Tongue (tissue), 2 donors: ENCODE measurements around the gene VWA5B2. TPM values are rescaled to one million over a fixed set of nuclear protein-coding genes. Genes with fewer than 3 reads are reported as not detected.

ENCODE experiments used
- DNase-seq: peaks from one replicate; pipeline ENCODE4 v3.0.0-alpha.2; 2015
- total RNA-seq: library from RNA; depleted of rRNA; stranded (reverse); fragments of >200 nt; gene quantifications from one replicate; pipeline ENCODE4 v1.2.3, GENCODE V29; 2014

Gene VWA5B2
- total RNA-seq, 1 donor from 2014 or later = not detected

- DNase-seq = no peak
Measured at GRCh38 chr3:184227481-184227935, 1.9 kb upstream of the VWA5B2 start.

- no peak for DNase-seq
Measured at GRCh38 chr3:184228376-184229137, 828 bp upstream of the VWA5B2 start.

GRCh38 chr3:184230081-184230602 is 757 bp downstream of the VWA5B2 start:
- no peak for DNase-seq

GRCh38 chr3:184230603-184231528 is 1.5 kb downstream of the VWA5B2 start:
- DNase-seq = no peak

DNA sequence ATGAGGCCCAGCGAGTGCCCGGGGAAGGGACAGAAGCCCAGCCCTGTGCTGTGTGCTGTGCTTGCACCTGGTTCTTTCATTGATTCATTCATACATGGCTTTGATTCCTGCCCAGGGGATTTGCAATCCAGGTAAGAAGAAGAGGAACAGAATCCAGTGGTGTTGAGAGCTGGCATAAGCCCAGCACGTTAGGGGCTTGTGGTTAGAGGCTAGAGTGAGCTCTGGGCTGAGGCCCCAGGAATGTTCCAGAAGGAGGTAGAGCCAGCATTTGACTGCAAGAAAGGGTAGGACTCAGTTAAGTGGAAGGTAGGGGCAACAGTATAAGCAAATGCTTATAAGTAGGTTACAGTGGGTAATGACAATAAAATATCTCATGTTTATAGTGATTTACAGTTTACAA is 2.3 kb downstream of the VWA5B2 start:
- DNase-seq = no peak

DNA sequence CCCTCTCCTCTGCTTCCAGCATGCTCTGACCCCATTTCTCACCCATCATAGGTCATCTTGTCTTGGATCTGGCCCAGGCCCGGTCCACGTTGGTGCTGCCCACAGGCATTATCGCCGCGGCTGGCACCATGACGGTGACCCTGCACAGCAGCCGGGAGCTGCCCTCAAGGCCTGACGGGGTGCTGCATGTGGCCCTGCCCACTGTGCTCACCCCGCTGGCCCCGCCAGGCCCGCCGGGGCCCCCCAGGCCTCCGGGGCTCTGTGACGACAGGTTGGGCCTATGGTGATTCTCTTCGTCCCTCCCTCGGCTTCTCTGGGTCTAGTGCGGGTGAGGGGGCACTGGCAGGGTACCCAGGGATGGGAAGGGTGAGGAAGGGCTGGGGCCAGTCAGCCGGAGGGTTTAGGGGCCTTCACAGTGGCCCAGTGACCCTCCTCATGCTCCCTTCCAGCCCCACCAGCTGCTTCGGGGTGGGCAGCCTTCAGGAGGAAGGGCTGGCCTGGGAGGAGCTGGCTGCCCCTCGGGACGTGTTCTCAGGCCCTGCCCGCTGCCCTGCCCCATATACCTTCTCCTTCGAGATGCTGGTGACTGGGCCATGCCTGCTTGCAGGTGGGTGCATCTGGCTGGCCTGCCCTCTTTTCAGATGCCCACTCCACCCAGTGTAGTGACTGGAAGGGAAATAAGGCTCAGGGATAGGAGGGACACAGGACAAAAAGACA is 3.9 kb downstream of the VWA5B2 start:
- DNase-seq = no peak

DNA sequence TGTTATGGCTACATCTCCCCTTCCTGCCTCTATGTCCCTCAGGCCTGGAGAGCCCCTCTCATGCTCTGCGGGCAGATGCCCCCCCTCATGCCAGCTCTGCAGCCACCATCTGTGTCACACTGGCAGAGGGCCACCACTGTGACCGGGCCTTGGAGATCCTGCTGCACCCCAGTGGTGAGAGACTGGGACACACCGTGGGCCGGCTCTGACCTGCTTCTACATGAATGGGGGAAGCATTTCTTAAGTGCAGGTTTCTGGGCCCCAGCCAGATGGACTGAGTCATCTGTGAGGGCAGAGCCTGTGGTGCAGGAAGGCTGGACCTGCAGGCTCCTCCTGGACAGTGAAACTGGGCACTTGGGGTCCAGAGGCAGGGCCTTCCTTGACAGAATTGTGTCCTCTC is 4.8 kb downstream of the VWA5B2 start:
- DNase-seq = peak; percentile 11

DNA sequence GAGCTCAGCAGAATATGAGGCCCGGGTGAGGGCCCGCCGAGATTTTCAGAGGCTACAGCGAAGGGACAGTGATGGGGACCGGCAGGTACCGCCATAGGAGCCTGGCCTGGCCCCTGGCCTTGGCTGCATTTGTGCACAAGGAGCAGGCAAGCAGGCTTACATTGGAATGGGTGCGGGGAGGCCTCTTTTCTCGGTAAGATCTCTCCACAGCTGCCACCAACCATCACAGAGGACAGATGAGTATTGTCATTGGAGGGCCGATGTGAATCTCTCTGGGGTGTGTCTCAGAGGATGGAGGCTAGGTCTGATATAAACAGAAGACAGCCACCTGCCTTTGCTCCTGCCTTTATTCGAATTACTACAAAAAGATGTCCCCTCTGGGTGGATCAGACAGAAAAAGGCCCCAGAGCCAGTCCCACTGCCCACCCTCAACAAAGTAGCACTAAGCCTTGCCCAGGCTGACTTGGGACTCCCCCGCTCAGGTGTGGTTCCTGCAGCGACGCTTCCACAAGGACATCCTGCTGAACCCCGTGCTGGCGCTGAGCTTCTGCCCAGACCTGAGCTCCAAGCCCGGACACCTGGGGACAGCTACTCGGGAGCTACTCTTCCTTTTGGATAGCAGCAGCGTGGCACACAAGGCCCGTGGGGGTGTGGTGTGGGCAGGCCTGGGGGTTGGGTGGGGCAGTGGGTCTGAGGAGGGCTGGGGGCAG is 5.4 kb downstream of the VWA5B2 start:
- no peak for DNase-seq

- no peak for DNase-seq
Measured at GRCh38 chr3:184235381-184236032, 6.1 kb downstream of the VWA5B2 start.

DNA sequence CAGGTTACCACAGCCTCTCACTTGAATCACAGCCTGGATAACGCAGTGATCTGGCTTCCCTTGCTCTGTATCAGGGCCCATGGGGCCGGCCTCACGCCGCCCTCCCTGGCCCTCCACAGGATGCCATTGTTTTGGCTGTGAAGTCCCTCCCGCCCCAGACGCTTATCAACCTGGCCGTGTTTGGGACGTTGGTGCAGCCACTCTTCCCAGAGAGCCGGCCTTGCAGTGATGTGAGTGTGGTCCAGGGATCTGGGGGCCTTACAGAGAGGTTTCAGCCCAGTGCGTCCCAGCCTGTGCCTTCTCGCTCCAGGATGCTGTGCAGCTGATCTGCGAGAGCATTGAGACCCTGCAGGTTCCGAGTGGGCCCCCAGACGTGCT is 6.6 kb downstream of the VWA5B2 start:
- DNase-seq = no peak

DNA sequence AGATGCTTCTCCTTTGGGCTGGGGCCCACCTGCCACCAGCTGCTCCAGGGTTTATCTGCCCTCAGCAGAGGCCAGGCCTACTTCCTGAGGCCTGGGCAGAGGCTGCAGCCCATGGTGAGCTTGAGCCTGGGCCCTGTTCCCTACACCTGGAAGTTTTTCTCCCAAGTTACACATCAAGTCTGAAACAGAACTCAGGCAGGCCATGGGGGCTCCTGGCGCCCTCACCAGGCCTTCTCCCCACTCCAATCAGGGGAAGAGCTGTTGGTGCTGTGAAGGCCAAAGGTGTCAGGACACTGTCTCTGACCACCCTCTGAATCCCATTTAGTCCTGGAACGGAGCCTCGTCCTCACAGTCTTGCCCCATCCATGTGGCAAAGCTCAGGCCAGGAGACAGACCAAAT is 7.3 kb downstream of the VWA5B2 start:
- DNase-seq = no peak

GRCh38 chr3:184237211-184237610 is 7.8 kb downstream of the VWA5B2 start:
- no peak for DNase-seq

GRCh38 chr3:184237807-184238206 is 8.4 kb downstream of the VWA5B2 start:
- DNase-seq = no peak

- no peak for DNase-seq
Measured at GRCh38 chr3:184238246-184238818, 8.9 kb downstream of the VWA5B2 start.

DNA sequence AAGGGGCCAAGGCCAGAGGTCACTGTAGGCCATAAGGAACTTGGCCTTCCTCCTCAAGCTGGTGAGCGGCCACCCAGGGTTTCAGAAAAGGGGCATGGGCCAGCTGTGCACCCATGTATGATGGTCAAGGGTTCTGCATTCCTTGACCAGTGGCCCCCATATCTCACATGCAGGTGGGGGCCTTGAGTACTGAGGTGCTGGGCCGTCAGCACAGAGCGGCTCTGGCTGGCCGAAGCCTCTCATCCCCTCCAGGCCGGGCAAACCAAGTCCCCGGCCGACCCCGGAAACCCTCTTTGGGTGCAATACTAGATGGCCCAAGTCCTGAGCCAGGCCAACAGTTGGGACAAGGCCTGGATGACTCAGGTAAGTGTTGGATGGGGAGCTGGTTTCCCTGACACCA is 9.8 kb downstream of the VWA5B2 start:
- no peak for DNase-seq

DNA sequence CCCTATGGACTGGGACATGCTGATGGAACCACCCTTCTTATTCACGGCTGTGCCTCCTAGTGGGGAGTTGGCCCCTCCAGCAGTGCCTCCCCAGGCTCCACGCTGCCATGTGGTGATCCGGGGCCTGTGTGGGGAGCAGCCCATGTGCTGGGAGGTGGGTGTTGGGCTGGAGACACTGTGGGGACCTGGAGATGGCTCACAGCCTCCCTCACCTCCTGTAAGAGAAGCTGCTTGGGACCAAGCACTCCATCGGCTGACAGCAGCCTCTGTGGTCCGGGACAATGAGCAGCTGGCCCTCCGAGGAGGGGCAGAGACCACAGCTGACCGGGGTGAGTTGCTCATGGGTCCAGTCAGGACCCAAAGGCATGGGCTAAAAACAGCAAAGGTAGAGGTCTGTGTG is 10.3 kb downstream of the VWA5B2 start:
- DNase-seq = no peak

- DNase-seq = peak; percentile 73
Measured at GRCh38 chr3:184240384-184241140, 11.2 kb downstream of the VWA5B2 start.

GRCh38 chr3:184241141-184241446 is 11.7 kb downstream of the VWA5B2 start:
- DNase-seq = no peak

DNA sequence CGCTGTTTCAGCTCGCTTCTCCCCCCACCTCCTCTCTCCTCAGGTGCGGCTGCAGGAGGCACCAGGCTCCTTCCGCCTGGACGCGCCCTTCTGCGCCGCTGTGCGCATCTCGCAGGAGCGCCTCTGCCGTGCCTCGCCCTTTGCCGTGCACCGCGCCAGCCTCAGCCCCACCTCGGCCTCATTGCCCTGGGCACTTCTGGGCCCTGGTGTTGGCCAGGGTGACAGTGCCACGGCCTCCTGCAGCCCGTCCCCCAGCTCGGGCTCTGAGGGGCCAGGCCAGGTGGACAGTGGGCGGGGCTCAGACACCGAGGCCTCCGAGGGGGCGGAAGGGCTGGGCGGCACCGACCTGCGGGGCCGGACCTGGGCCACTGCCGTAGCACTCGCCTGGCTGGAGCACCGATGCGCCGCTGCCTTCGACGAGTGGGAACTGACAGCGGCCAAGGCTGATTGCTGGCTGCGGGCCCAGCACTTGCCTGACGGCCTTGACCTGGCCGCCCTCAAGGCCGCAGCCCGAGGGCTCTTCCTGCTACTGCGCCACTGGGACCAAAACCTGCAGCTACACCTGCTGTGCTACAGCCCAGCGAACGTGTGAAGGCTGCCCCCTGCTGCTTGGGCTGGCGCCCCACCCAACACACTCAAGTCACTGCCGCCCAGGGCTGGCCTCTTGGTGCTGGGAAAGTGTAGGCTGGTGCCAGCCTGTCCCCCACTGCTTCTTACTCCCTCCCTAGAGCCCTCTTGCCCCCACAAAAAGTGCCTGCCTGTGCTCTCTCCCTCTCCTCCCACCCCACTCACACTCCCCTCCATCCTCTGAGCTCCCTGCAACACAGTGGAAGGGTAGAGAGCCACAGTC is 12.3 kb downstream of the VWA5B2 start:
- DNase-seq = no peak
